COLO668 (cell line): ENCODE results near the gene GPATCH11.

Source experiments
- DNase-seq: peaks from one replicate; lab custom pipeline; 2025; ENCODE audit not compliant: unreplicated experiment; lab: John Stamatoyannopoulos, UW

GPATCH11 gene

GRCh38 chr2:37105150-37105549 lies 20.8 kb downstream of the GPATCH11 start:
- DNase-seq = no peak

- no peak for DNase-seq
These were observed 25.2 kb downstream of the GPATCH11 start for GRCh38 chr2:37109523-37109922.

GRCh38 chr2:37110306-37111212 lies 26.2 kb downstream of the GPATCH11 start:
- DNase-seq = no peak

GRCh38 chr2:37111958-37112357 lies 27.6 kb downstream of the GPATCH11 start:
- DNase-seq = no peak

- no peak for DNase-seq
These were observed 33.2 kb downstream of the GPATCH11 start for GRCh38 chr2:37117566-37117965.

- no peak for DNase-seq
These were observed 34.8 kb downstream of the GPATCH11 start for GRCh38 chr2:37119157-37119556.

- no peak for DNase-seq
These were observed 41.1 kb downstream of the GPATCH11 start for GRCh38 chr2:37125416-37125815.

GRCh38 chr2:37132914-37133313 lies 48.6 kb downstream of the GPATCH11 start:
- no peak for DNase-seq

GRCh38 chr2:37142546-37142945 lies 58.2 kb downstream of the GPATCH11 start:
- no peak for DNase-seq

- DNase-seq = no peak
These were observed 59.7 kb downstream of the GPATCH11 start for GRCh38 chr2:37143974-37144373.

GRCh38 chr2:37146062-37146461 lies 61.7 kb downstream of the GPATCH11 start:
- DNase-seq = no peak

- DNase-seq = no peak
These were observed 64.0 kb downstream of the GPATCH11 start for GRCh38 chr2:37148325-37148724.
